ENCODE data around the gene MAP2K5.

DNA sequence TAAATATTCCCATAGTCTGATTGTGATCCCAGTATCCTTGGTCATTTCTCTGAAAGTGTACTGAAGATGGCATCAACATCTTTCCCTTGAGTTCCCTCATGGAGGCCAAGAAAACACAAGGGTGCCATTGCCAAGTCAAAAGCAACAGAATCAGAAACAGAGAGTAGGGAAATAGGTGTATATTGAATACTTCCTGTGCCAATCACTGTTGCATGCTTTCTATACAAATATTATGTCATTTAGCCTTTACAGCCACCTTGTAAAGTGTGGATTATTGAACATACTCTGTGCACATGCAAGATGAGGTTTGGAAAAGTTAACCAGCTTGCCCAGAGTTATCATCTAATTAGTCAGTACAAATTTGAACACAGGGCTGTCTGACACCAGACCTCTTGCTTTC, 117.9 kb downstream of the MAP2K5 start:
- TF ChIP-seq, protein P1, sequence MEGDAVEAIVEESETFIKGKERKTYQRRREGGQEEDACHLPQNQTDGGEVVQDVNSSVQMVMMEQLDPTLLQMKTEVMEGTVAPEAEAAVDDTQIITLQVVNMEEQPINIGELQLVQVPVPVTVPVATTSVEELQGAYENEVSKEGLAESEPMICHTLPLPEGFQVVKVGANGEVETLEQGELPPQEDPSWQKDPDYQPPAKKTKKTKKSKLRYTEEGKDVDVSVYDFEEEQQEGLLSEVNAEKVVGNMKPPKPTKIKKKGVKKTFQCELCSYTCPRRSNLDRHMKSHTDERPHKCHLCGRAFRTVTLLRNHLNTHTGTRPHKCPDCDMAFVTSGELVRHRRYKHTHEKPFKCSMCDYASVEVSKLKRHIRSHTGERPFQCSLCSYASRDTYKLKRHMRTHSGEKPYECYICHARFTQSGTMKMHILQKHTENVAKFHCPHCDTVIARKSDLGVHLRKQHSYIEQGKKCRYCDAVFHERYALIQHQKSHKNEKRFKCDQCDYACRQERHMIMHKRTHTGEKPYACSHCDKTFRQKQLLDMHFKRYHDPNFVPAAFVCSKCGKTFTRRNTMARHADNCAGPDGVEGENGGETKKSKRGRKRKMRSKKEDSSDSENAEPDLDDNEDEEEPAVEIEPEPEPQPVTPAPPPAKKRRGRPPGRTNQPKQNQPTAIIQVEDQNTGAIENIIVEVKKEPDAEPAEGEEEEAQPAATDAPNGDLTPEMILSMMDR (IDR thresholded peaks at IDR 0.05; ENCODE audit: low read depth, low read length): no peak
- TF ChIP-seq POLR2A (IDR thresholded peaks at IDR 0.05; ENCODE audit: extremely low read depth, insufficient read length): no peak
